T-cell (primary cell): Measurements from ENCODE around the gene ASB13. TPM values are rescaled to one million over a fixed set of nuclear protein-coding genes. Genes with fewer than 3 reads are reported as not detected.

Source experiments
- ATAC-seq, 4 experiments: fragments of 200-7000 bp in 3 of 4; fragments of 150-1000 bp in 1 of 4; cut with Tn5 transposase; replicated peaks in 1 of 4; 1 replicate in 3 of 4; 2 replicates in 1 of 4; pipeline ENCODE4 v1.10.0; 2021; ENCODE audit warnings: moderate library complexity in 3 of 4, mild to moderate bottlenecking in 2 of 4, moderate number of reproducible peaks in 1 of 4
- CTCF ChIA-PET, 2 donors: fragments of 300-600 bp; sonication (Branson Sonifier 250); formaldehyde crosslinking; loops; one replicate each; lab custom pipeline; 2022; ENCODE audit warnings: antibody characterized with exemption in 2 of 2; lab: Charles Lee
- POLR2A ChIA-PET, 2 donors: fragments of 300-600 bp; sonication (Branson Sonifier 250); formaldehyde crosslinking; loops; one replicate each; lab custom pipeline; 2022; ENCODE audit warnings: antibody characterized with exemption in 2 of 2; lab: Charles Lee
- DNase-seq, 35 experiments: peaks; one replicate each; pipeline versions ENCODE4 v3.0.0 to v3.0.0-alpha.2; 2013 to 2023
- H3K27ac ChIP-seq: one replicate; pipeline ENCODE4 v1.5.1; 2013; ENCODE audit warnings: low read length
- H3K27me3 ChIP-seq, 2 experiments: replicated peaks in 1 of 2; 1 replicate in 1 of 2; 2 replicates in 1 of 2; pipeline versions ENCODE4 v1.6.1 to v1.7.0; 2013; ENCODE audit warnings: low read length in 1 of 2, mixed read lengths in 1 of 2; ENCODE audit not compliant: control insufficient read depth in 2 of 2, insufficient read depth in 2 of 2; ENCODE audit errors: extremely low read depth in 1 of 2
- H3K36me3 ChIP-seq, 2 donors: 1 replicate in 1 of 2; 2 replicates in 1 of 2; pipeline versions ENCODE4 v1.6.1 to v1.7.0; 2013; ENCODE audit warnings: low read length in 1 of 2; ENCODE audit not compliant: control insufficient read depth in 2 of 2, insufficient read depth in 1 of 2; ENCODE audit errors: extremely low read depth in 1 of 2
- H3K4me1 ChIP-seq, 2 experiments: 1 replicate in 1 of 2; 2 replicates in 1 of 2; pipeline versions ENCODE4 v1.6.1 to v1.7.0; 2013; ENCODE audit warnings: low read length in 2 of 2, mixed read lengths in 1 of 2; ENCODE audit not compliant: insufficient read depth in 2 of 2, control insufficient read depth in 1 of 2; ENCODE audit errors: extremely low read depth in 1 of 2
- H3K4me3 ChIP-seq, 2 donors: 1 replicate in 1 of 2; 2 replicates in 1 of 2; pipeline versions ENCODE4 v1.5.1 to v1.7.0; 2013; ENCODE audit warnings: mild to moderate bottlenecking in 2 of 2, low read length in 1 of 2, moderate library complexity in 1 of 2; ENCODE audit not compliant: control insufficient read depth in 1 of 2; ENCODE audit errors: extremely low read depth in 1 of 2
- H3K9me3 ChIP-seq: 2 replicates; pipeline ENCODE4 v1.7.0; 2013
- H3K27ac Mint-ChIP-seq, 2 donors: one replicate each; pipeline ENCODE4 v1.8.0; 2020 to 2021; ENCODE audit warnings: mild to moderate bottlenecking in 2 of 2, mixed read lengths in 2 of 2
- H3K27me3 Mint-ChIP-seq, 2 donors: one replicate each; pipeline ENCODE4 v1.8.0; 2021 to 2022; ENCODE audit warnings: mixed read lengths in 2 of 2
- H3K36me3 Mint-ChIP-seq: one replicate; pipeline ENCODE4 v1.8.0; 2021; ENCODE audit warnings: mixed read lengths
- H3K4me1 Mint-ChIP-seq, 3 donors: one replicate each; pipeline ENCODE4 v1.8.0; 2020 to 2022; ENCODE audit warnings: mixed read lengths in 3 of 3, mild to moderate bottlenecking in 1 of 3
- H3K4me3 Mint-ChIP-seq, 3 donors: one replicate each; pipeline ENCODE4 v1.8.0; 2020 to 2022; ENCODE audit warnings: mild to moderate bottlenecking in 3 of 3, mixed read lengths in 3 of 3, moderate library complexity in 3 of 3
- H3K9me3 Mint-ChIP-seq, 3 donors: one replicate each; pipeline ENCODE4 v1.8.0; 2020 to 2022; ENCODE audit warnings: mixed read lengths in 3 of 3
- WGBS: methylation state at CpG from one replicate; pipeline ENCODE4 v1.1.5; 2013; ENCODE audit warnings: missing lambda C conversion rate; ENCODE audit not compliant: insufficient coverage; 5-methylcytosine and 5-hydroxymethylcytosine counted together
- total RNA-seq, 35 experiments: library from RNA in 6 of 35; stranded (reverse) in 6 of 35; fragments of 120-200 nt in 1 of 35; gene quantifications; one replicate each; pipeline versions ENCODE4 v1.2.1 to v1.2.4 and lab custom pipeline; 2013 to 2026

The ASB13 gene
- total RNA-seq, 5 donors from 2014 or later (not counting 1 experiment from before 2014, with no cell fraction given) = 9.4 to 22.8 (median 14.1) TPM

DNA sequence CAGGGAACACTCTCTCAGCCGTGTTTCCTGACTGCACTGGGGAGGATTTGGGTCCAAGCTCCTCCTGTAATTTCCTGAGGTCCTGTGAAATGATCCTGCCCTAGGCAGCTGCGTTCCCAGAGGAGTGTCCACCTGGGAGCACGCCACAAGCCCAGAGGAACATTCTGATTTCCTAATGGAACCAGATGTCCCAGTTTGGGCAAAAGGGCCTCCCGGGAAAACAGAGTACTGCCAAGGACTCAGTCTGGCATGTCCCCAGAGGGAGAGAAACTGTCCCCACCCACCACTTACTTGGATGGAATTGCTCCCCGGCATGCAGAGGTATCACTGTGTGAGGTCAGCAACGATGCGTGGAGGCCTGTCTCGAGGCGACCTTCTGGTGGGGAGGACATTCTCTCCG lies 34.5 kb downstream of the ASB13 start:
- ATAC-seq = no peak
- H3K9me3 ChIP-seq = no peaks in the 10 kb centered on the region
- peaks cover 0 to 8% of the 10 kb centered on the region in 2 experiments for H3K27me3 ChIP-seq
- Mint-ChIP-seq H3K27me3 (peaks cover 3% of the 10 kb centered on the region in 2 donors), H3K9me3 (no peaks in the 10 kb centered on the region), H3K27ac (no peak overlapping the region), H3K36me3 (no peaks in the 10 kb centered on the region), H3K4me1 (peaks cover 8 to 19% (median 16%) of the 10 kb centered on the region in 3 donors), H3K4me3 (no peak overlapping the region)
- H3K4me1 ChIP-seq = peaks cover 8 to 11% of the 10 kb centered on the region in 2 experiments
- DNase-seq = no peak
- no peaks in the 10 kb centered on the region for H3K36me3 ChIP-seq
- 83% methylated on average over 3 of the region's 10 CpGs for WGBS
- H3K4me3 ChIP-seq = no peak overlapping the region
- ChIA-PET POLR2A (no interaction called here), CTCF (no interaction called here)
- H3K27ac ChIP-seq = no peak overlapping the region

DNA sequence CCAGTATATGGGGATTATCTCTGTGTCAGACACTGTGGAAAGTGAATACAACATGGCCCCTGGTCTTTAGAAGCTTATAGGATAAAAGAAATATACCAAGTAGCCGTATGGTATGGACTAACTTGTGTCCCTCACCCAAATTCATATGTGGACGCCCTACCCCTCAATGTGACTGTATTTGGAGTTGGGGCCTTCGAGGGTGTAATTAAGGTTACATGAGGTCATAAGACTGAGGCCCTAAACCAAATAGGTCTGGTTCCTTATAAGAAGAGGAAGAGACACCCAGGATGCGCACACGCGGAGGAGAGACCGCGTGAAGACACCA lies 36.3 kb downstream of the ASB13 start:
- ATAC-seq = peak in 2 of 4 experiments; percentile 10 to 12
- Mint-ChIP-seq H3K36me3 (no peaks in the 10 kb centered on the region), H3K27me3 (peaks cover 3% of the 10 kb centered on the region in 2 donors), H3K9me3 (no peaks in the 10 kb centered on the region), H3K4me1 (peaks cover 8 to 19% (median 16%) of the 10 kb centered on the region in 3 donors), H3K27ac (no peak overlapping the region), H3K4me3 (no peak overlapping the region)
- Histone ChIP-seq H3K9me3 (no peaks in the 10 kb centered on the region), H3K27me3 (peaks cover 0 to 11% of the 10 kb centered on the region in 2 experiments), H3K36me3 (no peaks in the 10 kb centered on the region), H3K27ac (no peak overlapping the region), H3K4me3 (no peak overlapping the region), H3K4me1 (peaks cover 8 to 11% of the 10 kb centered on the region in 2 experiments)
- CTCF ChIA-PET = interaction anchor here (0.5 to 2.0 kb wide), 19 partner anchors 17 to 855 kb away, joined by 3 to 12 read pairs (median 4); partner anchors contain the start of gene NET1 (in 1 of the 2)
- POLR2A ChIA-PET = interaction anchor here in 1 of 2 donors (0.6 kb wide), 1 partner anchor 891 kb away, joined by 5 read pairs; no protein-coding TSS in a partner anchor
- peak in 1 of 35 experiments; percentile 9 for DNase-seq
- 90% methylated on average over 6 of the region's 8 CpGs for WGBS

DNA sequence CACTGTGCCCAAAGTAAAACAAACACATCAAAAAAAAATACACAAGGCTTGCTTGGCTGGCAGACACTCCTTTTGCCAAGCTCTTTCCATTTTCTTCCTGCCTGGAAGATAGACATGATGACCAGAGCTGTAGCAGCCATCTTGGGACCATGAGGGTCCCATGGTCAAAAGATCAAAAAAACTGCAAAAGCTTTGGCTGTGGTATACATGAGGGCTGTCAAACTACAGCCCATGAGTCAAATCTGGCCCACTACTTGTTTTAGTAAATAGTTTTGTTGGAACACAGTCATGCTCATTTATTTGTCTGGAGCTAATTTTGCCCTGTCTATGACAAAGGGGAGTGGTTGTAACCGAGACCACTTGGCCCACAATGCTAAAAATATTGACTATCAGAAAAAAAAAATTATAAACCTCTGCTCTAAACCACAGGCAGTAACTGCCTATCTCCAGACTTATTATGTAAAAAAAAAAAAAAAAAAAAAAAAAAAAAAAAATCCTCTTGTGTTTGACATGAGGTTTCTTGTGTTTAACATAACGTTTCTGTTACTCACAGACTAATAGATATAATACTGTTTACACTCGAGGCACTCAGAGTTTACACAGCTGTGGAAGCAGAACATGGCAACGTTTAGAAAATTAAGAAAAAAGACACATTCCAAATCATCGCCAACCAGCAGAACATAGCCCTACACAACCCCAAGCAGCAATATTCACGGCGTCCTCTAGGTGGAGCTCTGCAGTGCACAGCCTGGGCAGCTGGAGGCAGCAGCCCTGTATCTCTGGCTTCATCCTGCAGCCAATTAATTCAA lies 36.9 kb downstream of the ASB13 start:
- Mint-ChIP-seq H3K9me3 (no peaks in the 10 kb centered on the region), H3K4me1 (peaks cover 8 to 19% (median 16%) of the 10 kb centered on the region in 3 donors), H3K4me3 (peak overlapping the region in 1 of 3 donors; percentile 26), H3K27me3 (peaks cover 3% of the 10 kb centered on the region in 2 donors), H3K27ac (no peak overlapping the region), H3K36me3 (no peaks in the 10 kb centered on the region)
- ATAC-seq = peak; percentile 93 to 98 (median 97)
- no CpG with 5 or more reads among the region's 7 CpGs for WGBS
- Histone ChIP-seq H3K4me3 (no peak overlapping the region), H3K9me3 (no peaks in the 10 kb centered on the region), H3K27me3 (peaks cover 0 to 11% of the 10 kb centered on the region in 2 experiments), H3K36me3 (no peaks in the 10 kb centered on the region), H3K4me1 (peaks cover 8 to 11% of the 10 kb centered on the region in 2 experiments), H3K27ac (no peak overlapping the region)
- CTCF ChIA-PET = interaction anchor here (0.5 to 2.0 kb wide), 24 partner anchors 16 to 1773 kb away, joined by 3 to 12 read pairs (median 4); partner anchors contain the start of gene NET1 (in 1 of the 2)
- POLR2A ChIA-PET = interaction anchor here (0.5 to 0.7 kb wide), 4 partner anchors 69 to 891 kb away, joined by 3 to 11 read pairs (median 5); no protein-coding TSS in a partner anchor
- peak; percentile 51 to 90 (median 77) for DNase-seq

DNA sequence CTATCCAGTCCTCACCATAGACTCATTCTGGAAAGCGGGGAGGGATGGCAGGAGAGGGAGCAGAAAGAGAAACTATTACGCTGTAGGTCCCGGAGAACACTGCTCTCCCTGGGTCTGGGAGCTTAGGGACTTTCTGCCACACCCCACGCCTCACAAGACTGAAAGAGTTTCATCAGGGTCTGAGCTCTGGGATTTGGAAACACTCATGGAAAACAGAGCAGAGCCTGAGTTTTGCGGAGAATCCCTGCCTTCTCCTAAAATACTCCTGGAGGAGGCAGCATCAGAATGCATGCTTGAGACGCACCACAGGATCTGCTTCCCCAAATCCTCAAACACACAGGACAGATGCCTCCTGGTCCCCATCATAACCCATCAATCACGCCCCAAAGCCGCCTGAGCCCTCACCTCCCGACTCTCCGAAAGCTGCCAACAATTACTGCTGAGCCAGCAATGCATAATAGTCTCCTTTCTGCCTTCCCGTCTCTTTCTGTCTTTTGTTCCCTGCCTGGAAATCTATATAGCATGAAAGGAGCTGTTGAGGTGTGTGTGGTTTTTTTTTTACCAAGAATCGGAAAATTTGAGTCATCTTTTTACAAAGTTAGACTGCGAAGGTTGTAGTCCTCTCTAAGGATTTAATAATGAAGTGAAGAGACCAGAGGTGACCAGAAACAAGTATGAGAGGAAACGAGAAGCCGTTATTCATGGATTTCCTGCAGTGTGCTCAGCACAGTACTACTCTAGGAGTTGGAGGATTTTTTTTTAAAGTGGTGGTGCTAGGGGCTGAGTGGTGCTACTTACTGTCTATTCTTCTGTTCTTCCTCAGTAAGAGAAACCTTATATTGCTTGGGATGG lies 37.7 kb downstream of the ASB13 start:
- Mint-ChIP-seq H3K36me3 (no peaks in the 10 kb centered on the region), H3K9me3 (no peaks in the 10 kb centered on the region), H3K4me3 (peak overlapping the region in 1 of 3 donors; percentile 26), H3K4me1 (peaks cover 8 to 19% (median 16%) of the 10 kb centered on the region in 3 donors), H3K27me3 (peaks cover 3 to 5% of the 10 kb centered on the region in 2 donors), H3K27ac (no peak overlapping the region)
- POLR2A ChIA-PET = interaction anchor here (0.5 to 0.7 kb wide), 3 partner anchors 69 to 790 kb away, joined by 3 to 11 read pairs (median 5); no protein-coding TSS in a partner anchor
- 53% methylated on average over 10 of the region's 15 CpGs for whole genome bisulfite sequencing
- H3K9me3 ChIP-seq = no peaks in the 10 kb centered on the region
- no peak for ATAC-seq
- H3K4me1 ChIP-seq = peaks cover 8 to 11% of the 10 kb centered on the region in 2 experiments
- CTCF ChIA-PET = interaction anchor here (0.6 to 1.9 kb wide), 7 partner anchors 23 to 1774 kb away, joined by 3 to 5 read pairs (median 4); no protein-coding TSS in a partner anchor
- H3K4me3 ChIP-seq = no peak overlapping the region
- H3K36me3 ChIP-seq = no peaks in the 10 kb centered on the region
- no peak for DNase-seq
- no peak overlapping the region for H3K27ac ChIP-seq
- peaks cover 0 to 11% of the 10 kb centered on the region in 2 experiments for H3K27me3 ChIP-seq

DNA sequence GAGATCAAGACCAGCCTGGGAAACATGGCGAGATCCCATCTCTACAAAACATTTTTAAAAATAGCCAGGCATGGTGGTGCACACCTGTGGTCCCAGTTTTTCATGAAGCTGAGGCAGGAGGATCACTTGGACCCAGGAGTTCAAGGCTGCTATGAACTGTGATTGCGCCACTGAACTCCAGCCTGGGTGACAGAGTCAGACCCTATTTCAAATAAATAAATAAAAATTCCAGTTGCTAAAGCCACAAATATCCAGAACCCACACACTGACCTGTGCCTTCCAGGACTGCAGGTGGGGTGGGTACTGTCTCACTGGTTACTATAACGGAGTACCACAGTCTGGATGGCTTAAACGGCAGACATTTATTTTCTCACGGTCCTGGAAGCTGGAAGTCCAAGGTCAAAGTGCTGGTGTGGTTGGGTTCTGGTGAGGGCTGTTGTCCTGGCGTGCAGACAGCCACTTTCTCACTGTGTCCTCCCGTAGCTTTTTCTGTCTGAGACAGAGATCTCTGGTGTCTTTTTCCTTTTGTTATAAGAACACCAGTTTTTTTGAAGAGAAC lies 38.8 kb downstream of the ASB13 start:
- no peaks in the 10 kb centered on the region for H3K9me3 ChIP-seq
- H3K4me1 ChIP-seq = peaks cover 11 to 14% of the 10 kb centered on the region in 2 experiments
- no peaks in the 10 kb centered on the region for H3K36me3 ChIP-seq
- DNase-seq (no peak), ATAC-seq (no peak)
- Mint-ChIP-seq H3K27ac (no peak overlapping the region), H3K4me1 (peaks cover 8 to 24% (median 16%) of the 10 kb centered on the region in 3 donors), H3K36me3 (no peaks in the 10 kb centered on the region), H3K27me3 (peaks cover 3 to 5% of the 10 kb centered on the region in 2 donors), H3K9me3 (no peaks in the 10 kb centered on the region), H3K4me3 (no peak overlapping the region)
- POLR2A ChIA-PET = no interaction called here
- CTCF ChIA-PET = interaction anchor here in 1 of 2 donors (0.6 kb wide), 1 partner anchor 18 kb away, joined by 4 read pairs; no protein-coding TSS in a partner anchor
- peaks cover 0 to 11% of the 10 kb centered on the region in 2 experiments for H3K27me3 ChIP-seq
- H3K4me3 ChIP-seq = no peak overlapping the region
- H3K27ac ChIP-seq = no peak overlapping the region
- WGBS = 90% methylated on average over 2 of the region's 7 CpGs
